GM06990 (cell line): Measurements from ENCODE around the gene SEMG1.

Experiments used
- DNase-seq: peaks from one replicate; pipeline ENCODE4 v3.0.0-alpha.2; 2011; ENCODE audit not compliant: insufficient read length; ENCODE audit errors: extremely low read depth
- H3K27me3 ChIP-seq: replicated peaks from 2 replicates; pipeline ENCODE4 v1.6.0; 2011; ENCODE audit warnings: low read length; ENCODE audit not compliant: control insufficient read depth, insufficient read depth
- H3K36me3 ChIP-seq: 2 replicates; pipeline ENCODE4 v1.5.1; 2011; ENCODE audit warnings: low read length; ENCODE audit not compliant: control insufficient read depth, insufficient read depth
- H3K4me3 ChIP-seq: replicated peaks from 2 replicates; pipeline ENCODE4 v1.5.1; 2011; ENCODE audit warnings: low read depth, mild to moderate bottlenecking, control low read depth, low read length
- CTCF ChIP-seq: IDR thresholded peaks from 2 replicates; pipeline ENCODE4 v1.5.1; 2011; ENCODE audit warnings: low read length, control low read depth, mild to moderate bottlenecking, inconsistent platforms; ENCODE audit not compliant: insufficient read depth, poor library complexity, severe bottlenecking

Gene SEMG1

GRCh38 chr20:45246109-45246508 lies 39.3 kb downstream of the SEMG1 start:
- no peaks in the 10 kb centered on the region for H3K36me3 ChIP-seq
- no peak for DNase-seq
- no peak overlapping the region for H3K4me3 ChIP-seq
- peaks cover 1% of the 10 kb centered on the region for H3K27me3 ChIP-seq
- TF ChIP-seq CTCF, result no peak

- no peak overlapping the region for H3K4me3 ChIP-seq
- no peak for TF ChIP-seq CTCF
- H3K36me3 ChIP-seq, result no peaks in the 10 kb centered on the region
- H3K27me3 ChIP-seq, result peaks cover 3% of the 10 kb centered on the region
- no peak for DNase-seq
Observed at GRCh38 chr20:45247865-45248264, 41.0 kb downstream of the SEMG1 start.

- Histone ChIP-seq H3K36me3 (no peaks in the 10 kb centered on the region), H3K4me3 (no peak overlapping the region), H3K27me3 (peaks cover 4% of the 10 kb centered on the region)
- TF ChIP-seq CTCF, result no peak
- no peak for DNase-seq
Observed at GRCh38 chr20:45248609-45249008, 41.8 kb downstream of the SEMG1 start.

- no peak for DNase-seq
- no peak overlapping the region for H3K4me3 ChIP-seq
- no peak for TF ChIP-seq CTCF
Observed at GRCh38 chr20:45251884-45252560, 45.2 kb downstream of the SEMG1 start.

GRCh38 chr20:45253261-45253660 lies 46.4 kb downstream of the SEMG1 start:
- Histone ChIP-seq H3K36me3 (no peaks in the 10 kb centered on the region), H3K27me3 (peaks cover 3% of the 10 kb centered on the region; the same call in 1 of the 2 replicates), H3K4me3 (no peak overlapping the region)
- no peak for TF ChIP-seq CTCF
- DNase-seq, result no peak

More at GRCh38 chr20:45251884-45252560, 45.2 kb downstream of the SEMG1 start:
- Histone ChIP-seq H3K36me3 (no peaks in the 10 kb centered on the region), H3K27me3 (peaks cover 3% of the 10 kb centered on the region; the same call in 1 of the 2 replicates)
